Stimulated activated CD8-positive, alpha-beta memory T cell treated with anti-CD3 and anti-CD28 coated beads, Interleukin-4, amount 100 ng/mL, for 48 hours (primary cell): ENCODE results near the gene HABP4.

Source experiments
- DNase-seq: peaks from one replicate; pipeline ENCODE4 v3.0.0-alpha.2; 2020

The HABP4 gene

DNA sequence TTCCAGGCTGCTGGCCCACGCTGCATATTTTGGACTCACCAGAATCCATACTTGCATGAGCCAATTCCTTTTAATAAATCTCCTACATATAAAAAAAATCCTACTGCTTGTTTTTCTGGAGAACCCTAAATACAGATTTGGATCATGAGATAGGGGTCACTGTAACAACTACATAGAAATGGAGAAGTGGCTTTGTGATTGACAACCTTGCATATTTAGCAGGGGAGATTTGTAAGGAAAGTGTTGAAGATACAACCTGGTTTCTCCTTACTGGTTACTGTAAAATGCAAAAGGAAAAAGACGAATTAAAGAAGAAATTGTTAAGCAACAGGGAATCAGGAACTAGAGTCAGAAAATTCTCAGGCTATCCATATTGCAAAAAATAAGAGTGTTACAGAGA, 74.8 kb downstream of the HABP4 start:
- no peak for DNase-seq

GRCh38 chr9:96532173-96532572, 82.2 kb downstream of the HABP4 start:
- no peak for DNase-seq

DNA sequence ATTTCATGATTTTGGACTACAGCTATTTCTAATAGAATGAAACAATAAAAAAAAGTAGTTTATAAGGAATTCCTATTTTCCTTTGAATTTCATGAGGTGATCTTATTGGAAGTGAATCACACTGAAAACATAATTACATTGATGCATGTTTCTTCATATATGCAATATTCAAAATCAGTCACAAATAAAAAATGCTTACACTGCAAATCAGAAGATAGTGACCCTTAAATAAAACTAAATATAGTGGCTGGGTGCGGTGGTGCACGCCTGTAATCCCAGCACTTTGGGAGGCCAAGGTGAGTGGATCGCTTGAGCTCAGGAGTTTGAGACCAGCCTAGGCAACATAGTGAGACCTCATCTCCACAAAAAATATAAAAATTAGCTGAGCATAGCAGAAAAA, 90.1 kb downstream of the HABP4 start:
- DNase-seq, result no peak
